ENCODE results near the gene KYNU.

The KYNU gene

DNA sequence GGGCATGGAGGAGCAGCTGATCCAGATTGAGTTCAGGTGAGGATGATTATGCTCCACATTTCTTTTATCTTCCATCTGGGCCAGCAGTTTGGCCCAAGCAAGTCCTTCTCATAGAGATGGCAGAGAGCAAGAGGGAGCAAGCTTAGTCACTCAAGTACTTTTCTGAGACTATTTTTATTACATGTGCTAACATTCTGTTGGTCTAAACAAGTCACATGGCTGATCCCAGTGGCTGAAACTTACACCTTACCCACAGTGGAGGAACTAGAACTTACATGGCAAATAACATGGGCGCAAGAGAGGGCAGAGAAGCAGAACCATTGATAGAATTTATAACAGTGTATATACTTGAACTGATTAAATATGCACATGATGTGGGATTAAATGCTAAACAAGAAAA lies 105.7 kb downstream of the KYNU start:
- Mint-ChIP-seq H3K4me1 (no peaks in the 10 kb centered on the region), H3K27me3 (peaks cover 8% of the 10 kb centered on the region), H3K27ac (ENCODE audit: low read depth) (no peak overlapping the region), H3K9me3 (no peaks in the 10 kb centered on the region), H3K36me3 (ENCODE audit: insufficient read depth) (no peaks in the 10 kb centered on the region), H3K4me3 (no peak overlapping the region)
- no peak for ATAC-seq (replicated peaks; ENCODE audit: extremely low read depth, poor library complexity, severe bottlenecking)
- no peak for DNase-seq (ENCODE audit: low spot score in 2 of 2)

DNA sequence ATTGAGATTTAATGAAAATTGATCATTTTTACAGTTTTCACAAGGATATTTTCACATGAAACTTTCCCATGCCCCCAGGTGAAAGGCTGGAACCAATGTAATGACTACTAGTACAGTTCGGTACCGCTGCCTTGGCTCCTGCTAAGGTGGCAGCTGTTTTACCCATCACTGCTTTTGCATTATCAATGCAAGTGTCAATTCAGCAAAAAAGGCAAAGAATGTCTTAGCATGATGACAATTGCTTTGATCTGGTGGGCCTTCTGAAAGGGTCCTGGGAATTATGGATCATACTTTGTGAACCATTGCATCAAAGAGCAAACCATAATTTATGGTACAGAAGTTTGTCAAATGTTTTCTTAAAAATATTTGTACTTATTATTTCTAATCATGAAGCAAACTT lies 107.2 kb downstream of the KYNU start:
- Mint-ChIP-seq H3K9me3 (no peaks in the 10 kb centered on the region), H3K36me3 (ENCODE audit: insufficient read depth) (no peaks in the 10 kb centered on the region), H3K27ac (ENCODE audit: low read depth) (no peak overlapping the region), H3K4me1 (no peaks in the 10 kb centered on the region), H3K27me3 (peaks cover 19% of the 10 kb centered on the region), H3K4me3 (no peak overlapping the region)
- ATAC-seq (replicated peaks; ENCODE audit: extremely low read depth, poor library complexity, severe bottlenecking) (no peak), DNase-seq (ENCODE audit: low spot score in 2 of 2) (no peak)

DNA sequence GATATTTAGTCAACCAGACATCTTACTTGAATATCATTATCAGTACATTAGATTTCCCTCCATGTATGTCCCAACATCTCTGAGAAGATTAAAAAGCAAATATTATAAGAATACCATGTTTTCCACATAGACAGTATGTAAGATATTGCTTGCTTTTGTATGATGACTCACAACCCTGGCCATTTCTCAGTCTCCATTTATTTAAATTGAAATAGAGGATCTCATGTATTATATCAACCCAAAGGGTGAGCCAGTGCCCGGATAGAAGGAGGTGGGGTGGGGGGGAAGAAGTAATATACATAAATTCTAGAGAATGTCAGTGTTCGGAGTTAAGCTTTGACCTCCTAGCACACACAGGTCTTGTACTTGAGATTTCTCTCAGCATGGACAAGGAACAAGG lies 109.6 kb downstream of the KYNU start:
- Mint-ChIP-seq H3K36me3 (ENCODE audit: insufficient read depth) (no peaks in the 10 kb centered on the region), H3K4me1 (no peaks in the 10 kb centered on the region), H3K27me3 (peaks cover 19% of the 10 kb centered on the region), H3K9me3 (no peaks in the 10 kb centered on the region), H3K27ac (ENCODE audit: low read depth) (no peak overlapping the region), H3K4me3 (no peak overlapping the region)
- no peak for DNase-seq (ENCODE audit: low spot score in 2 of 2)
- no peak for ATAC-seq (replicated peaks; ENCODE audit: extremely low read depth, poor library complexity, severe bottlenecking)

DNA sequence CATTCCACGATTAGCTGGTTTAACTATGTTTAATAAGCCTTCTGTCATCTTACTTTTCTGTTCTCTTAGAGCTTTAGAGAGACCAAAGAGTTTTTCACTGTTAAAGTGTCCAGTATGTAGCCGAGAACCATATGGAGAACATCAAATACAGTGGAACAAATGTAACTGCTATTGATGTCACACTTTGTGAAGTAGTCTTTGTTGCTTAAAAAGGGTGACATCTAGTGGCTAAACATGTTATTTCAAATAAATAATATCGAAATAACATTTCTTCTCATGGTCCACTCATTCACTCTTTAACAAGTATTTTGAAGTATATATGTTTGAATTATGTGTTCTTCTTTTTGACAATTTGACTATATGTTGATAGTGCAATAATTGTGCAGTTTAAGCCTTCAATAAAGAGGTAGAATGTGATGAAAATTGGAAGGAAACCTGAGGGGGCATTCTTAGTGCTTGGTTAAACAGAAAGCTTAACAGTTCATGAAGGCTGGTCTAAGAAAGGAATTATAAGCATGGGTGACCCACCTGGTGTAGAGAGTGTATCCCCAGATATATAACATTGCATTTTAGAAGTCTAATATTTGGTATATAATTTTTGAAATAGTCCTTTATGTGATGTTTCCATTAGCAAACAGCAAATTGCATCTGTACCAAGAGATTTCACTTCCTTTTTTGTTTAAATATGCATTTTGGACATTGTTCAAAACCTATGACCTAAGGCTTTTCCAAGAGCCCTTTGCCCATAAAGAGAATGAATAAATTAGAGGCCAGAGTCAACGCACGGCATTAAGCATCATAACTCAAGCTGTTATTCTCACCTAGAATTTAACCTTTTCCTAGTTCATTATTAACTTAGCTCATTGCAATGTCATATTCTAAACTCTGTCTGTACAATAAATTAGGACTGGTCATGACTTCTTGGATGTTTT lies 112.1 kb downstream of the KYNU start:
- no peak for DNase-seq (ENCODE audit: low spot score in 2 of 2)
- peaks cover 19% of the 10 kb centered on the region for H3K27me3 Mint-ChIP-seq
- H3K27ac Mint-ChIP-seq (ENCODE audit: low read depth) = no peak overlapping the region
- no peak overlapping the region for H3K4me3 Mint-ChIP-seq
- H3K36me3 Mint-ChIP-seq (ENCODE audit: insufficient read depth) = no peaks in the 10 kb centered on the region
- no peaks in the 10 kb centered on the region for H3K4me1 Mint-ChIP-seq
- no peaks in the 10 kb centered on the region for H3K9me3 Mint-ChIP-seq
- no peak for ATAC-seq (replicated peaks; ENCODE audit: extremely low read depth, poor library complexity, severe bottlenecking)

DNA sequence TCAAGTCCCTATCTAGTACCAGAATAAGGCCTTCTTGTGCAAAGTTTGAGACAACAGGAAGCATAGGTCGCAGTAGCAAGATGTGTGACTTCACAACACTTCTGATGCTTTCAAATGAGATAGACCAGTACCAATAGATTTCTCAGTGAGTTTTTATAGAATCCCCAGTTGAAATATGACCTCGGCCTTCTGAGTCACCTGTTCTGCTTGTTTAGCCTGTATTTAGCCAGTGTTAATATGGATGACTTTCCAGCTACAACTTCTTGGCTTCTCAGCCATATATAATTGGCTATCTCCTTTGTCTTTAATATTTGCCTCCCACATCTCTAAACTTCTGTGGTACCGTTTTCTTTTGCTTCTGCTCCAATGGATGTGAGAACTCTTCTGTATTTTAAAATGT lies 113.8 kb downstream of the KYNU start:
- Mint-ChIP-seq H3K4me3 (no peak overlapping the region), H3K27ac (ENCODE audit: low read depth) (no peak overlapping the region), H3K9me3 (no peaks in the 10 kb centered on the region), H3K4me1 (no peaks in the 10 kb centered on the region), H3K27me3 (peaks cover 30% of the 10 kb centered on the region), H3K36me3 (ENCODE audit: insufficient read depth) (no peaks in the 10 kb centered on the region)
- DNase-seq (ENCODE audit: low spot score in 2 of 2) = no peak
- no peak for ATAC-seq (replicated peaks; ENCODE audit: extremely low read depth, poor library complexity, severe bottlenecking)

DNA sequence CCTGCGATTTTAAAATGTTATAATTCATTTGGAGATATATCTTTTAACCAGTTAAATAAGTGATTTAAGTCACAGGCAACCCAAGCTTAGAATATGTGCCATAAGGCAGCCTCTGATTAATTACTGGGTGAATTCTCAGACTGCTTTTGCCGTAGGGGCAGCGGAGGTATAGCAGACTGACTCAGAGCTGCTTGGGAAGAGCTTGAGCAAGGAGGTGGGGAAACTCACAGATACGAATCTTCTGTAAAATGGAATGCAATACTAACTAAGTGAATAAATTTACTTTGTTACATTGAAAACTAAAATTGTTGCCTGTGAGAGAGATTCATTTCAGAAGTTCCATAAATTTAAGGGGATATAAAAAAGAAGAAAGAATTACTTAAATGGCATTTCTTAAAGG lies 115.4 kb downstream of the KYNU start:
- no peaks in the 10 kb centered on the region for H3K36me3 Mint-ChIP-seq (ENCODE audit: insufficient read depth)
- no peak for DNase-seq (ENCODE audit: low spot score in 2 of 2)

DNA sequence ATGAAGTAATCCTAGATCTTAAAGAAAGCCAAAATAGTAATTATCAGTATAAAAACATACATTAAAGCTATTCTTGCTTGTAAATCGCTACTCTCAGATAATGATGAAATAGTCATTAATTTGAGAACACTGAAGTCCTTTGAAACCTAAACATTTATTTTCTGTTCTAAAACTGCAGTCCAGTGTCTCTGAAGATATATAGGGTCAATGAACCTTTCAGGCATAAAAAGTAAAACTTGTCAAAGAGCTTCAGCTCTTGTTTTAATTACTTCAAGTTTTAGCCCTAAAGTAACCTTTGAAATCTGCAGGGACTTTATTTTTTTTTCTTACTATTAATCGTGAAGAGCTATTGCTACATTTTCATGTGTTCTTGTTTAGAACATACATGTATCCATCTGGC lies 116.3 kb downstream of the KYNU start:
- no peaks in the 10 kb centered on the region for H3K9me3 Mint-ChIP-seq
- no peak overlapping the region for H3K27ac Mint-ChIP-seq (ENCODE audit: low read depth)
- DNase-seq (ENCODE audit: low spot score in 2 of 2) = no peak
- H3K4me3 Mint-ChIP-seq = no peak overlapping the region
- no peaks in the 10 kb centered on the region for H3K36me3 Mint-ChIP-seq (ENCODE audit: insufficient read depth)
- no peak for ATAC-seq (replicated peaks; ENCODE audit: extremely low read depth, poor library complexity, severe bottlenecking)
- no peaks in the 10 kb centered on the region for H3K4me1 Mint-ChIP-seq
- H3K27me3 Mint-ChIP-seq = peaks cover 40% of the 10 kb centered on the region

More for the DNA sequence above, 115.4 kb downstream of the KYNU start:
- no peak for ATAC-seq (replicated peaks; ENCODE audit: extremely low read depth, poor library complexity, severe bottlenecking)
- Mint-ChIP-seq H3K27me3 (peaks cover 40% of the 10 kb centered on the region), H3K4me1 (no peaks in the 10 kb centered on the region), H3K9me3 (no peaks in the 10 kb centered on the region), H3K27ac (ENCODE audit: low read depth) (no peak overlapping the region), H3K4me3 (no peak overlapping the region)

DNA sequence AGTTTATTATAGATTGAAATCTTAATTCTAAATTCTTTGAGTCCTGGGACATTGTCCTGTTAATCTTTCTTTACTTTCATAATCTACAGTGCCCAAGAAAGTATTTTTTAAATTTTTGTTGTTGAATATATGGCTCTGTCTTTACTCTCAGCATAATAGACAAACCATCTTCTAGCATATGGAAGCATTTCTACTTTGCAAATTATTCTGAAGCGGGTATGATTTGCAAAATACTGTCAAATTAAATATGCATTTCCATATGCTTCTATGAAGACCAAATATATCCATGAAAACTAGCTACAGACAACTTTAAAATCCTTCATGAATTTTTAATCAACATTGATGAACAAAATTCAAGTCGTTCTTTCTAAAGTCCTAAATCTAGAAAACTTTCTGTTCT lies 117.2 kb downstream of the KYNU start:
- Mint-ChIP-seq H3K4me3 (no peak overlapping the region), H3K27me3 (peaks cover 38% of the 10 kb centered on the region), H3K27ac (ENCODE audit: low read depth) (no peak overlapping the region), H3K4me1 (no peaks in the 10 kb centered on the region), H3K36me3 (ENCODE audit: insufficient read depth) (no peaks in the 10 kb centered on the region), H3K9me3 (no peaks in the 10 kb centered on the region)
- no peak for ATAC-seq (replicated peaks; ENCODE audit: extremely low read depth, poor library complexity, severe bottlenecking)
- DNase-seq (ENCODE audit: low spot score in 2 of 2) = no peak

DNA sequence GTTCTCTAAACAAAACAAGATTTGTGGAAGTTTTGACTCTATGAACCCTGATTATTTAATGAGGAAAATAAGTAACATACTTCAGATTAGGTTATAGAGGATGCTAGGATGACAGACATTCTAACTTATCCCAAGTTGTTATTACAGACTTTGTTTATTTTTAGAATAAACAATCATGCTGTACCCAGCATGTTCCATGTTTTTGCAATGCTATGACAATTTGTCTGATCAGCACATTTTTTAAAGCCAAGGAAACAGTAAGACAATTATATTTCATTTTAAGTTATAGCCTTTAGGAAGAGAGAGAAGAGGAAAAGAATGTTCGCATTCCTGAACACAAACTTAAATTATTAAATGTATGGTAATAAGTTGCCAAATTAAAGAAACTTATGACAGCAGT lies 119.8 kb downstream of the KYNU start:
- Mint-ChIP-seq H3K4me1 (no peaks in the 10 kb centered on the region), H3K9me3 (no peaks in the 10 kb centered on the region), H3K36me3 (ENCODE audit: insufficient read depth) (no peaks in the 10 kb centered on the region), H3K27ac (ENCODE audit: low read depth) (no peak overlapping the region), H3K4me3 (no peak overlapping the region), H3K27me3 (peaks cover 61% of the 10 kb centered on the region)
- DNase-seq (ENCODE audit: low spot score in 2 of 2) (no peak), ATAC-seq (replicated peaks; ENCODE audit: extremely low read depth, poor library complexity, severe bottlenecking) (no peak)

DNA sequence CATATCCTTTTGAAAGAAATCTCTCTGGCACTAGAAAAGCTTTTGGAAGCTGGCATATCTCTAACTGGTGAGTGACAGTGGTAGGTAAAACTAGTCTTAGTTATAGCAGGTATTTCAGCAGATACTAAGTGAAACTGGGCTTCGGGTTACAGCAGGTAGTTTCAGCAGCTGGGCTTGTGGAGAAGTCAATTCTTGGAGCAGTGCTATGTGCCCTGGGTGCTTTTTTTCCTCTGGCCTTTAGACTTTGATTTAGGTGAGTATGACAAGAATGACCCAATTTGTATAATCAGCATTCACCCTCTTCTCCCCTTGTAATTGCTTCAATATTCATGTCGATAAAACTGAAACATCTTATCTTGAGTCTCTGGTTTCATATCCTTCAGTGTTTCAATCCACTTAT lies 123.1 kb downstream of the KYNU start:
- H3K27me3 Mint-ChIP-seq = peaks cover 91% of the 10 kb centered on the region
- ATAC-seq (replicated peaks; ENCODE audit: extremely low read depth, poor library complexity, severe bottlenecking) (no peak), DNase-seq (ENCODE audit: low spot score in 2 of 2) (no peak)
- no peaks in the 10 kb centered on the region for H3K9me3 Mint-ChIP-seq
- no peaks in the 10 kb centered on the region for H3K36me3 Mint-ChIP-seq (ENCODE audit: insufficient read depth)
- H3K27ac Mint-ChIP-seq (ENCODE audit: low read depth) = no peak overlapping the region
- H3K4me3 Mint-ChIP-seq = no peak overlapping the region
- no peaks in the 10 kb centered on the region for H3K4me1 Mint-ChIP-seq

DNA sequence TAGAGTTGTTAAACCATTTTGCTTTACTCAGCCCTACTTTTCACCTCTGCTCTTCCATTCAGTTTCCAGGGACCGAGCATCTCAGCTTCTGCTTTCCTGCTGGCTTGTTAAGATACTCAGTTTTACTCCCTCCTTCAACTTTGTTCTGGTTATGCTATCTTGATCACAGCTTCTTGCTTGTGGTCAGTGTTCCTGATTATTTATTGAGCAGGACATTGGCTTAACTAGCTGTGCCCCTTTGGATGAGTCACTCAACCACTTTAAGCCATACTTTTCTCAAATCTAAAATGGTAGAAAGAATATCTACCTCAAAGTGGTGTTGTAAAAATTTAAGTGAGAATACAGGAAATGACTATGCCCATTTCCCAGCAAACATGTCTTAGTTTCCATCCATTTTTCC lies 124.0 kb downstream of the KYNU start:
- Mint-ChIP-seq H3K4me1 (no peaks in the 10 kb centered on the region), H3K36me3 (ENCODE audit: insufficient read depth) (no peaks in the 10 kb centered on the region), H3K27me3 (peaks cover 84% of the 10 kb centered on the region), H3K27ac (ENCODE audit: low read depth) (no peak overlapping the region), H3K4me3 (no peak overlapping the region), H3K9me3 (no peaks in the 10 kb centered on the region)
- no peak for DNase-seq (ENCODE audit: low spot score in 2 of 2)
- ATAC-seq (replicated peaks; ENCODE audit: extremely low read depth, poor library complexity, severe bottlenecking) = no peak

DNA sequence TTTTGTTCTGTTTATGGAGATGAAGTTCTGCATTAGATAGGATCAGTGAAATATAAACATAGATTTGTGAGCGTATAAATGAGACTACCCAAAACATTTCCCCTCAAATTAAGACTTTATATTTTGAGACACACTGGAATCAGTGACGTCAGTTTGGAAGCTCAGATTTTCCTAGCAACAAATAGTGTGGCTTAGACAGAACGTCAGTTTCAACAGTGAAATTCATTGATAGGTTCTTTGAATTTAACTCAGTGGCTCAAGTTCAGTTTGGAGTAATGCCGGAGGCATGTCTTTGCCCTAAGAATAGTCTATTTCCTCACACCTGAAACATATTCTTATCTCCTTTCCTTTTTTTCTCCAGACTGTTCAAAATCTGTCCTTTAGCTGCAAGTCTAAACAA lies 138.2 kb downstream of the KYNU start:
- peaks cover 5% of the 10 kb centered on the region for H3K9me3 Mint-ChIP-seq
- no peaks in the 10 kb centered on the region for H3K36me3 Mint-ChIP-seq (ENCODE audit: insufficient read depth)
- ATAC-seq (replicated peaks; ENCODE audit: extremely low read depth, poor library complexity, severe bottlenecking) (no peak), DNase-seq (ENCODE audit: low spot score in 2 of 2) (no peak)
- no peak overlapping the region for H3K4me3 Mint-ChIP-seq
- H3K4me1 Mint-ChIP-seq = no peaks in the 10 kb centered on the region
- H3K27ac Mint-ChIP-seq (ENCODE audit: low read depth) = no peak overlapping the region
- H3K27me3 Mint-ChIP-seq = no peaks in the 10 kb centered on the region

DNA sequence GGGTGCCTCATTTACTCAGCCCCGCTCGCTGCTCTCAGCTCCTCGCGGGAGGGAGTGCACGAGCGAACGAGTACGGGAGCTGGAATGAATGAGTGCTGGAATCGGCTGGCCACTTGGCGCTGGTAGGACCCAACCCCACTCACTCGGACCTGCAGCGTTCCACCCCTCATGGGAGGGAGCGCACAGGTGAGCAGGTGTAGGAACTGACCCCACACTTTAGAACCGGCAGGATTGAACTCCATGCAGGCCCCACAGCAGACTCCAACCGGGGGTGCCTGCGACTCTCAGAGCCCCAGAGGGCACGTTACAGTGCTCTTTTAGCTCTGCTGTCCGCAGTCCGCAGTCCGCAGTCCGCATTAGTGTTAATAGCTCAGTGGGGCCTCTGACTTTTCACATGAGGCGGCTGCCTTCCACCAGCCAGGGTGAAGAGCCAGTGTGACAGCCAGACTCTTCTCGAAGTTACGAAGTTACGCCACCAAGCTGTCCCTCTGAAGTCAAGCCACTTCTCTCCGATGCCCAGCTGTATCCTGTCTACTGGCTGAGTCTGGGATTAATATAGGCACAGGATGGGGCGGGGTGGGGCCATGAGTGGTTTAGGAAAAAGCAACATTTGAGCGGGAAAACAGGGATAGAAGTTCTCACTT lies 149.1 kb downstream of the KYNU start:
- no peaks in the 10 kb centered on the region for H3K36me3 Mint-ChIP-seq (ENCODE audit: insufficient read depth)
- no peak for DNase-seq (ENCODE audit: low spot score in 2 of 2)
- no peak for ATAC-seq (replicated peaks; ENCODE audit: extremely low read depth, poor library complexity, severe bottlenecking)

More for the DNA sequence above, 149.1 kb downstream of the KYNU start:
- no peak overlapping the region for H3K4me3 Mint-ChIP-seq
- no peak overlapping the region for H3K27ac Mint-ChIP-seq (ENCODE audit: low read depth)
- peaks cover 31% of the 10 kb centered on the region for H3K27me3 Mint-ChIP-seq
- no peaks in the 10 kb centered on the region for H3K9me3 Mint-ChIP-seq
- no peaks in the 10 kb centered on the region for H3K4me1 Mint-ChIP-seq
